ENCODE data around the gene MSANTD3. TPM values are rescaled to one million over a fixed set of nuclear protein-coding genes. Genes with fewer than 3 reads are reported as not detected.

The MSANTD3 gene
- total RNA-seq, 1 experiment from 2014 or later, result 86.9 TPM

DNA sequence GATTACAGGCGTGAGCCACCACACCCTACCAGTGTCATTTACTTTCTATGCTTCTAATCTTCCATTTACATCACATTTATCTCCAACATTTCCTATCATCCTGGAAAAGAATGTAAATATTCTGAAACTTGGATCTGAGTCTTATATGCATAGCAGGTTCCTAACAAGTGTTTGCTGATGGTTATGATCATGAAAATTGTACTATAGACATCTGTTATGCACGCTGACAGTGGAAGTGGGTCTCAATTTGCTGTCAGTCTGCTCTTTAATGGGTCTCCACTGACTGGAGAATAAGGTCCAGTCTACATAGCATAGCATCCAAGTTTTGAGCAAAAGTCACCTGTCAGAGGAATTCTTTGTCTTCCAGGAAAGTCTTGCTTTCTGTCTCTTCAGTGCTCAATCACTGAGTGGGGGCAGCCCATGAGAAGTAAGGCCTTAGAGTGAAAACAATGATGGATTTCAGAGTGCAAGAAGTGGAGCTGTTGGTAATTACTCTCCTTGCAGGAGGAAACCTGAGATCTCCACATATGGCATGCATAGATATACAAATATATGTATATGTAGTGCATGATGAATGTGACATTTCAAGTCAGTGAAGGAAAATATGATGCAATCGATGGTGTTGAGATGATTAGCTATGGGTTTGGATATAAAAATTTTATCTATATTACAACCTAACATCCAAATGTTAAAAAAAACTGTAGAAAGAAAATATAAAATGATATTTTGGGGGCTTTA lies 29.2 kb upstream of the MSANTD3 start:
- Histone ChIP-seq H3K4me3 (ENCODE audit: low read length) (no peak overlapping the region), H4K20me1 (ENCODE audit: low read length) (no peaks in the 10 kb centered on the region), H3K27me3 (ENCODE audit: low read length) (no peaks in the 10 kb centered on the region), H3F3A (ENCODE audit: low read length, unreplicated experiment) (no peaks in the 10 kb centered on the region), H3K79me2 (ENCODE audit: low read length) (no peaks in the 10 kb centered on the region), H3K27ac (ENCODE audit: low read length) (no peak overlapping the region), H3K9ac (ENCODE audit: low read length) (no peak overlapping the region), H3K9me3 (ENCODE audit: low read length) (no peaks in the 10 kb centered on the region), H3K4me2 (ENCODE audit: low read length) (no peak overlapping the region), H3K4me1 (ENCODE audit: insufficient read depth, low read length) (no peaks in the 10 kb centered on the region), H3K9me2 (replicated peaks; ENCODE audit: low read length) (no peaks in the 10 kb centered on the region), H3K36me3 (ENCODE audit: low read depth, low read length) (no peaks in the 10 kb centered on the region), H2AFZ (ENCODE audit: low read length) (no peak overlapping the region)
- TF ChIP-seq EZH2phosphoT487 (IDR thresholded peaks at IDR 0.05; ENCODE audit: borderline replicate concordance, low read length) (no peak), EZH2 (IDR thresholded peaks at IDR 0.05; ENCODE audit: low read length, unreplicated experiment) (no peak)
- TF ChIP-seq, protein P1, sequence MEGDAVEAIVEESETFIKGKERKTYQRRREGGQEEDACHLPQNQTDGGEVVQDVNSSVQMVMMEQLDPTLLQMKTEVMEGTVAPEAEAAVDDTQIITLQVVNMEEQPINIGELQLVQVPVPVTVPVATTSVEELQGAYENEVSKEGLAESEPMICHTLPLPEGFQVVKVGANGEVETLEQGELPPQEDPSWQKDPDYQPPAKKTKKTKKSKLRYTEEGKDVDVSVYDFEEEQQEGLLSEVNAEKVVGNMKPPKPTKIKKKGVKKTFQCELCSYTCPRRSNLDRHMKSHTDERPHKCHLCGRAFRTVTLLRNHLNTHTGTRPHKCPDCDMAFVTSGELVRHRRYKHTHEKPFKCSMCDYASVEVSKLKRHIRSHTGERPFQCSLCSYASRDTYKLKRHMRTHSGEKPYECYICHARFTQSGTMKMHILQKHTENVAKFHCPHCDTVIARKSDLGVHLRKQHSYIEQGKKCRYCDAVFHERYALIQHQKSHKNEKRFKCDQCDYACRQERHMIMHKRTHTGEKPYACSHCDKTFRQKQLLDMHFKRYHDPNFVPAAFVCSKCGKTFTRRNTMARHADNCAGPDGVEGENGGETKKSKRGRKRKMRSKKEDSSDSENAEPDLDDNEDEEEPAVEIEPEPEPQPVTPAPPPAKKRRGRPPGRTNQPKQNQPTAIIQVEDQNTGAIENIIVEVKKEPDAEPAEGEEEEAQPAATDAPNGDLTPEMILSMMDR (conservative IDR thresholded peaks at IDR 0.05; ENCODE audit: low read depth, low read length), result no peak
- DNase-seq, result no peak
- BruUV-seq (replicated peaks), result no TSS peak
- ATAC-seq, result no peak
- CTCF ChIA-PET, result no interaction called here
- intact Hi-C loops (cut with micrococcal nuclease), result no loop called here
- POLR2A ChIA-PET (ENCODE audit: unreplicated experiment), result no interaction called here

DNA sequence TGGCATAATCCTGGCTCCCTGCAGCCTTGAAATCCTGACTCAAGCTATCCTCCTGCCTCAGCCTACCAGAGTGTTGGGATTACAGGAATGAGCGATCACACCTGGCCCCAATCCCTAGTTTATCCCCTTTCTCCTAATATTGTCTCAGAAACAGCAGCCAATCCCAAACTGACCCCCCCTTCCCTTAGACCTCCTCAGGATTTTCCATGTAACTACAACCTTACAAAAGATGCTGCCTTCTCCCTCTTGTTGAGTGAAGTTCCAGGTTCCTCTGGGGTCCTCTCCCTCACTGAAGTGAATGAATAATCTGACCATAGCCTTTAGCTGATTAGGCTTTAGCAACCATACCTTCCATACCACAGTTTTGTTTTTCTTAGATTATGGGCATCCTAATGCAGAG lies 25.9 kb upstream of the MSANTD3 start:
- Histone ChIP-seq H3K9me2 (replicated peaks; ENCODE audit: low read length) (no peaks in the 10 kb centered on the region), H3K4me2 (ENCODE audit: low read length) (no peak overlapping the region), H3K9me3 (ENCODE audit: low read length) (no peaks in the 10 kb centered on the region), H4K20me1 (ENCODE audit: low read length) (no peaks in the 10 kb centered on the region), H3K36me3 (ENCODE audit: low read depth, low read length) (no peaks in the 10 kb centered on the region), H2AFZ (ENCODE audit: low read length) (no peak overlapping the region), H3K4me3 (ENCODE audit: low read length) (no peak overlapping the region), H3K4me1 (ENCODE audit: insufficient read depth, low read length) (no peaks in the 10 kb centered on the region), H3K79me2 (ENCODE audit: low read length) (no peaks in the 10 kb centered on the region), H3K27ac (ENCODE audit: low read length) (no peak overlapping the region), H3K27me3 (ENCODE audit: low read length) (no peaks in the 10 kb centered on the region), H3F3A (ENCODE audit: low read length, unreplicated experiment) (no peaks in the 10 kb centered on the region), H3K9ac (ENCODE audit: low read length) (no peak overlapping the region)
- no TSS peak for BruUV-seq (replicated peaks)
- ChIA-PET POLR2A (ENCODE audit: unreplicated experiment) (no interaction called here), CTCF (no interaction called here)
- ATAC-seq, result no peak
- no peak for DNase-seq
- intact Hi-C loops (cut with micrococcal nuclease), result no loop called here
- TF ChIP-seq, protein P1 (conservative IDR thresholded peaks at IDR 0.05; ENCODE audit: low read depth, low read length), result no peak
- no peak for TF ChIP-seq EZH2 (IDR thresholded peaks at IDR 0.05; ENCODE audit: low read length, unreplicated experiment)
- TF ChIP-seq EZH2phosphoT487 (IDR thresholded peaks at IDR 0.05; ENCODE audit: borderline replicate concordance, low read length), result no peak

DNA sequence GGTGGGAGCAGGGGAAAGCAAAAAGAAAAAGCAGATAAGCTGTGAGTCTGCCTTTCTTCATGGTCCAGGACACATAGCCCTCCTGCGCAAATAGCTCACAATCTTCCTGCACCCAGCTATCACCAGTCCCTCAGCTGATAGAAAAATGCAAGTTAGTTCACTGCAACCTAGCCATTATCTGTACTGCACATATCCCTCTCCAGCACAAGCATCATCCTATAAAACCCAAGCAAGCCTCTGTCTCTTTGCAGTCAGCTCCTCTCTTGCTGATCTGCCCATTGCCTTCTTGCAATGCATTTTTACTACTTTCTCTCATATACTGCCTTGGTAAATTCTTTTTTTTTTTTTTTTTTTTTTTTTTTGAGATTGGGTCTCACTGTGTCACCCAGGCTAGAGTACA lies 20.0 kb upstream of the MSANTD3 start:
- Histone ChIP-seq H3K9ac (ENCODE audit: low read length) (no peak overlapping the region), H4K20me1 (ENCODE audit: low read length) (no peaks in the 10 kb centered on the region), H3K9me2 (replicated peaks; ENCODE audit: low read length) (no peaks in the 10 kb centered on the region), H3K27me3 (ENCODE audit: low read length) (no peaks in the 10 kb centered on the region), H3K4me1 (ENCODE audit: insufficient read depth, low read length) (peaks cover 3% of the 10 kb centered on the region; the same call in 1 of the 2 replicates), H3K27ac (ENCODE audit: low read length) (no peak overlapping the region), H3K4me3 (ENCODE audit: low read length) (no peak overlapping the region), H3K4me2 (ENCODE audit: low read length) (no peak overlapping the region), H3K9me3 (ENCODE audit: low read length) (no peaks in the 10 kb centered on the region), H3K79me2 (ENCODE audit: low read length) (no peaks in the 10 kb centered on the region), H3K36me3 (ENCODE audit: low read depth, low read length) (no peaks in the 10 kb centered on the region), H3F3A (ENCODE audit: low read length, unreplicated experiment) (no peaks in the 10 kb centered on the region), H2AFZ (ENCODE audit: low read length) (no peak overlapping the region)
- intact Hi-C loops (cut with micrococcal nuclease), result no loop called here
- CTCF ChIA-PET, result no interaction called here
- DNase-seq (no peak), ATAC-seq (no peak)
- POLR2A ChIA-PET (ENCODE audit: unreplicated experiment), result no interaction called here
- TF ChIP-seq EZH2phosphoT487 (IDR thresholded peaks at IDR 0.05; ENCODE audit: borderline replicate concordance, low read length) (no peak), EZH2 (IDR thresholded peaks at IDR 0.05; ENCODE audit: low read length, unreplicated experiment) (no peak)
- TF ChIP-seq, protein P1 (conservative IDR thresholded peaks at IDR 0.05; ENCODE audit: low read depth, low read length), result no peak
- BruUV-seq (replicated peaks), result no TSS peak
